NCI-H82 treated with DMSO at 0.1 percent for 48 hours (cell line): ENCODE data around the gene XRN1.
"Not testable (repeated sequence)": the region's sequence is repeated elsewhere in the genome, so short reads cannot be mapped to it uniquely, and the experiment has no call there.

Experiments
- DNase-seq: peaks from one replicate; lab custom pipeline; 2025; ENCODE audit not compliant: unreplicated experiment; lab: John Stamatoyannopoulos, UW

XRN1 gene

GRCh38 chr3:142447852-142448823, at the start of gene XRN1:
XRN1 (minus strand) TSS chr3:142448037; CDS start chr3:142447944, 93 bp downstream.
- DNase-seq = peak; percentile 86

DNA sequence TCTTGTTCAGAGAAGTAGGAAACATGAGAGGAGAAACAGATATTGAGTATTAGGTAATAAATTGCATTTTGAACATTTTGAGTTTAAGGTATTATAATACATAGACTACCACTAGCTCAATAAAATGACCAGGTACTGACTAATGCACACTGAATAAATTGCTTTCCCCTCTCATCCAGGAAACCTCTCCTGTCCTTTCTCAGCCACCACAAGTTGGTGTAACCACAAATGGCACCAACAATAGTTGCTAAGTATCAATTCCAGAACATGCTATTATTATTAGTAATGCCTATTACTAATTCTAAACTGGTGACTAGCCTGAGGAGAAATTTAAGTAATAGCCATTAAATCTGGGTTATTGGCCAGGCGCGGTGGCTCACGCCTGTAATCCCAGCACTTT, 47.3 kb upstream of the XRN1 start:
- DNase-seq = no peak

DNA sequence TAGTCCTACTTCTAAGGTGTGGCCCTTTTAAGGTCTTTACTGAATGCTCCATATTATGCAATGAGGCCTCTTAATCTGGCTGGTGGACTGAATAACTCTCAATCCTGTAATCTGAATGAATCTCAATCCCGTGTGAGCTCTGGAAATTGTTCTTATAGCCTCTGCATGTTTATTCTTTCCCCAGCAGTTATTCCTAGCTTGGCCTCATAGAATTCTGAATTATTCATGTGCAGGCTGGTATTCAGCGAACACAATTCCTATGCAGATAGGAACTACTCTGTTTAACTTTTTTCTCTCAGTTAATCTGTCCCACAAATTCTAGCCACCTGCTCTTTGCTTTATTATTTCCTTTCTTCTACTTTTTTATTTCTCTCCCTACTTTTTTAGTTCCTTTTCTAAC, 44.3 kb upstream of the XRN1 start:
- no peak for DNase-seq

GRCh38 chr3:142489572-142490323, 41.9 kb upstream of the XRN1 start:
- DNase-seq = no peak

DNA sequence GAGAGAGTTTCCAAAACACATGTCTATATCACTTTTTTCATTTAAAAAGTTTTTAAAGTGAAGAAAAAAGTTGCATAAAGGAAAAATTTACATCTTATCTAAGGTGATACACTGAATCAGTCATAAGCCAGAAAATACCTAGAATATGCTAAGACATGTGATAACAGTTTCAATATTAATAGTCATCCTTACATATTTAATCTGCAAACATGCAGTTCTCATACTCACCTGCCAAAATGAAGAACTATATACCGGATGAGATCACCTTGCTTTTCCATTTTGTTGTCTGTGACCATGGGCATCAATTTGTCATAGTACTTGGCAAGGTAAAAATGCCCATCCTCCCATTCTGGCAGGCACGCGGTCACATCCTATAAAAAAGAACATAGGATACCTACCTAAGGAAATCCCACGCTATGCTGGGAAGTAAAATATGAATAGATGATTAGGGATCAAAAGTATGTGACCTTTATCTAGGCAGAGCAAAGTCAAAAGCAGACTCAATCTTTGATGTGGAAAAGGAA, 37.1 kb upstream of the XRN1 start:
- DNase-seq = no peak

GRCh38 chr3:142481196-142481595, 33.4 kb upstream of the XRN1 start:
- DNase-seq = no peak

GRCh38 chr3:142470826-142471225, 23.0 kb upstream of the XRN1 start:
- no peak for DNase-seq

GRCh38 chr3:142468456-142468855, 20.6 kb upstream of the XRN1 start:
- no peak for DNase-seq

GRCh38 chr3:142467768-142468167, 19.9 kb upstream of the XRN1 start:
- DNase-seq = no peak

DNA sequence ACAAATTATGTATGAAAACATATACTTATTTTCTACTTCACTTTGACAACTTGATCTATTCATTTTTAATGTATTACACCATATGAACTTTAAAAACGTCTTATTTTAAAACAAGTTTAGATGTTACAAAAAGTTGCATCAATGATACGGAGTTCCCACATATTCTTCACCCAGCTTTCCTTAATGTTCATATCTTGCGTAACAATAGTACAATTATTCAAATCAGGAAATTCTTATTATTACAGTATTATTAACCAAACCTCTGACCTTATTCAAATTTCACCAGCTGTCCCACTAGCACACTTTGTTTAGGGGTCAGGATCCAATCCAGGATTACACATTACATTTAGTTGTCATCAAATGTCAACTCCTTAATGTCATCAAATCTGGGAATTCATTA, 12.9 kb upstream of the XRN1 start:
- no peak for DNase-seq

- DNase-seq = no peak
These were observed 12.1 kb upstream of the XRN1 start for GRCh38 chr3:142459929-142460328.

DNA sequence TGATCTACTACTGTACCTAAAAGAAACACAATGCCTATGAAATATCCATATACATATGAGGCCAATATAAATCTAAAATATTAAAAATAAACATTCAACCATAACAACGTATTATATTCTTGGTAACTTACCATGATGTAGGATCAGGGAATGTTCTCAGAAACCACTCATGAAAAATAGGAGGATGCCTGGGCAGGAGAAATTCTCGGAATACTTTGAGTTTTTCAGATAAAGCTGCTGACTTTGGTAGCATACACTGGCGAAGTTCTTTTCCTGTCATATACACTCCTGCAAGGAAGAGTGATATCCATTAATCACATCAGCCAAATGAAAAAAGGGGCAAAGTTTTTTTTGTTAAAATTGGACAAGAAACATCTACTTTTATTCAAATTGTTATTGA, 11.3 kb upstream of the XRN1 start:
- no peak for DNase-seq

DNA sequence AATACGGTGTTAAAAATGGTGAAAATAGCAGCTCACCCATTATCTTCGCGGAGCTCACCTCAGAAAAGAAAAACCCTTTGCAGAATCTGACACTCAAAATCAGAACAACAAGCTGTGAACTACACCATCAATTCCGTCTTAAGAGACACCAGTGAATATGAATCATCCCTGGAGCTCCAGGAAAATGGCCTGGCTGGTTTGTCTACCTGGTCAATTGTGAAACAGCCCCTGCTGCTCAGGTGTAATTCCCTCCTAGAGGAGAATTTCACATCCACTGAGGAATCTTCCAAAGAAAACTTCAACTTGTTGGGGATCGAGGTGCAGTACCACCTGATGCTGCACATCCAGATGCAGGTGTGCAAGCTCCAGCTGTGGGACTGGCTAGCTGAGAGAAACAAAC, 3.0 kb upstream of the XRN1 start:
- DNase-seq = no peak

DNA sequence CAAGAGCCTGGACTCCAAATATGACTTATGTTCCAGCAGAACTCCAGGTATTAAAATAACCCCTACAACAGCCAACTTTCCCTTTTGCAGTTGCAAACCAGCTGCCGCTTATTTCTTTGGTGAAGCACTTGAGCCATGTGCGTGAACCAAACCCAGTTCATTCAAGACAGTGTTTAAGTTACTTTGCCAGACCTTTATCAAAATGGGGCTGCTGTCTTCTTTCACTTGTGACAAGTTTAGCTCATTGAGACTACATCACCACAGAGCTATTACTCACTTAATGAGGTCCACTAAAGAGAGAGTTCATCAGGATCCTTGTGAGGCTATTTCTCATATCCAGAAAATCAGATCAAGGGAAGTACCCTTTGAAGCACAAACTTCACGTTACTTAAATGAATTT, 2.4 kb upstream of the XRN1 start:
- no peak for DNase-seq

GRCh38 chr3:142447301-142447851, 461 bp downstream of the XRN1 start:
- DNase-seq = no peak

DNA sequence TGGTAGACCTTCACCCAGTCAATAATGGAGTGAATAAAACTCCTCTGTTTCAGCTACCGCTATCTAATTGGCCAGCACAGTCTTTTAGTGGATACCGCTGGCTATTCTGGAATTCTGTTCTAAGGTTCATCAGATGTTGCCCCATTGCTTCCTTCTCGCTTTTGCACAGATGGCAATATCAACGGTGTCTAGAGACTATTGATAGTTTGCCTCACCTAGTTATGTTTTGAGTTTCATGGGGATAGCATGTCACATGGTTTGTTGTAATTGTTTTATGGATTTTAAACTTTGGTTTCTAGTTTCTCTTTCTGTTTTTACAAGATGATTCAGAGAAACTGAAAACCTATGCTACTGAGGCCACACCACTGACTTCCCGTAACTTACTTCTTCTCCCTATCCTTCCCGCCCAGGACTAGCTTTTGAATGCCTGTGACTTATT, 2.0 kb downstream of the XRN1 start:
- DNase-seq = no peak

GRCh38 chr3:142444343-142444742, 3.5 kb downstream of the XRN1 start:
- no peak for DNase-seq

DNA sequence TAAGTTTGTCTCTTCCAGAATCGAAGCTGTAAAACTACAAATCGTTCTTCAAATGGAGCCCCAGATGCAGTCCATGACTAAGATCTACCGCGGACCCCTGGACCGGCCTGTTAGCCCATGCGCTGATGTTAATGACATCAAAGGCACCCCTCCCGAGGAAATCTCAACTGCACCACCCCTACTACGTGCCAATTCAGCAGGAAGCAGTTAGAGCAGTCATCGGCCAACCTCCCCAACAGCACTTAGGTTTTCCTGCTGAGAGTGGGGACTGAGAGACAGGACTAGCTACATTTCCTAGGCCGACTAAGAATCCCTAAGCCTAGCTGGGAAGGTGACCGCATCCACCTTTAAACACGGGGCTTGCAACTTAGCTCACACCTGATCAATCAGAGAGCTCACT, 4.8 kb downstream of the XRN1 start:
- DNase-seq = not testable (repeated sequence)

DNA sequence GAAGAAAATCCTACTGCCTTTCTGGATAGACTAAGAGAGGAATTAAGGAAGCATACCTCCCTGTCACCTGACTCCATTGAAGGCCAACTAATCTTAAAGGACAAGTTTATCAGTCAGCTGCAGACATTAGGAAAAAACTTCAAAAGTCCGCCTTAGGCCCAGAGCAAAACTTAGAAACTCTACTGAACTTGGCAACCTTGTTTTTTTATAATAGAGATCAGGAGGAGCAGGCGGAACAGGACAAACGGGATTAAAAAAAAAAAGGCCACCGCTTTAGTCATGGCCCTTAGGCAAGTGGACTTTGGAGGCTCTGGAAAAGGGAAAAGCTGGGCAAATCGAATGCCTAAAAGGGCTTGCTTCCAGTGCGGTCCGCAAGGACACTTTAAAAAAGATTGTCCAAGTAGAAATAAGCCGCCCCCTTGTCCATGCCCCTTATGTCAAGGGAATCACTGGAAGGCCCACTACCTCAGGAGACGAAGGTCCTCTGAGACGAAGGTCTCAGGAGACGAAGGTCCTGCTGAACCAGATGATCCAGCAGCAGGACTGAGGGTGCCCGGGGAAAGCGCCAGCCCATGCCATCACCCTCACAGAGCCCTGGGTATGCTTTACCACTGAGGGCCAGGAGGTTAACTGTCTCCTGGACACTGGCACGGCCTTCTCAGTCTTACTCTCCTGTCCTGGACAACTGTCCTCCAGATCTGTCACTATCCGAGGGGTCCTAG, 8.2 kb downstream of the XRN1 start:
- DNase-seq = not testable (repeated sequence)

GRCh38 chr3:142438096-142438495, 9.7 kb downstream of the XRN1 start:
- DNase-seq = not testable (repeated sequence)
